IgD-negative memory B cell (primary cell): ENCODE measurements around the gene ZNF407. TPM values are rescaled to one million over a fixed set of nuclear protein-coding genes. Genes with fewer than 3 reads are reported as not detected.
"Not testable (repeated sequence)": the region's sequence is repeated elsewhere in the genome, so short reads cannot be mapped to it uniquely, and the experiment has no call there.

ENCODE experiments used
- H3K27ac Mint-ChIP-seq, 3 donors: one replicate each; pipeline ENCODE4 v1.8.0; 2020 to 2022; ENCODE audit warnings: mild to moderate bottlenecking in 3 of 3, mixed read lengths in 3 of 3, moderate library complexity in 1 of 3
- H3K27me3 Mint-ChIP-seq: one replicate; pipeline ENCODE4 v1.8.0; 2021; ENCODE audit warnings: mixed read lengths
- H3K36me3 Mint-ChIP-seq: one replicate; pipeline ENCODE4 v1.8.0; 2020; ENCODE audit warnings: mild to moderate bottlenecking, mixed read lengths
- H3K4me1 Mint-ChIP-seq, 3 donors: one replicate each; pipeline ENCODE4 v1.8.0; 2020 to 2022; ENCODE audit warnings: mixed read lengths in 3 of 3, mild to moderate bottlenecking in 1 of 3
- H3K4me3 Mint-ChIP-seq, 4 donors: one replicate each; pipeline ENCODE4 v1.8.0; 2020 to 2022; ENCODE audit warnings: mild to moderate bottlenecking in 4 of 4, mixed read lengths in 4 of 4, moderate library complexity in 3 of 4
- H3K9me3 Mint-ChIP-seq, 3 donors: one replicate each; pipeline ENCODE4 v1.8.0; 2020 to 2021; ENCODE audit warnings: mixed read lengths in 3 of 3, mild to moderate bottlenecking in 1 of 3
- polyA plus RNA-seq: library from polyadenylated mRNA; unstranded; fragments of 300-500 nt; fragmentation: Illumina TruSeq; gene quantifications from one replicate; pipeline ENCODE4 v1.2.3, GENCODE V29; 2021

Gene ZNF407
- polyA plus RNA-seq, 1 donor from 2014 or later, result 3.8 TPM

DNA sequence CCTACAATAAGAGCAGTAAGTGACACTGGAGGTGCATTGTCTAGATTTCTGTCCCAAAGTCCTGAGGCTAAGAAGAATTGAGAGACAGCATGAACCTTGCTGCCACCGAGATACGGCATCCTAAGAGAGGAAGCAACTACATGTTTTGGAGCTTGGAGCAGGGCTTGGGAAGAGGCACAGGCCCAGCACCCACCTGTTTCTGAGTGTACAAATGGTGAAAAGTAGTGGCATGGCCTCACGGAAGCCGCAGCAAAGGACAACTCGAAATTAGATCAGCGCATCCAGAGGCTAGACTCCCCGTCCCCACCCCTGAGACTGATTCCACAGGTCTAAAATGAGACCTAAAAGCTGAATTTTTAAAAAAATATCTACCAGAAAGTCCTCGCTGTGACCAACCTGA, 483.8 kb downstream of the ZNF407 start:
- no peak overlapping the region for H3K27ac Mint-ChIP-seq
- H3K27me3 Mint-ChIP-seq, result peaks cover 3% of the 10 kb centered on the region
- H3K4me1 Mint-ChIP-seq, result no peaks in the 10 kb centered on the region
- peaks cover 8 to 19% (median 12%) of the 10 kb centered on the region in 3 donors for H3K9me3 Mint-ChIP-seq
- peaks cover 1% of the 10 kb centered on the region for H3K36me3 Mint-ChIP-seq
- H3K4me3 Mint-ChIP-seq, result no peak overlapping the region

DNA sequence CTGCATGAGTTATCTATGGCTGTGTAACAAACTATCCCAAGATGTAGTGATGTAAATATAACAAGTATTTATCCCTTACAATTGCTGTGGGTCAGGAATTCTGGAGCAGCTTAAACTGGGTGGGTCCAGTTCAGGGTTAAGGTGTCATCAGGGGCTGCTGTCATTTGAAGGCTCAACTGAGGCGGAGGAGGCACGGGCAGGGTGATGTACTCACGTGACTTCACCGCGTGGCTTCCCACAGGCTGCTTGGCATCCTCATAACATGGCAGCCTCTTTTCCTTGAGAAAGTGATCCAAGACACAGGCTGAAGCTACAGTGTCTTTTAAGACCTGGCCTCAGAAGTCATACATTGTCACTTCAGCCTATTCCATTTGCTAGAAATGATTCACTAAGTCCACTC, 485.5 kb downstream of the ZNF407 start:
- Mint-ChIP-seq H3K9me3 (peaks cover 7 to 16% (median 9%) of the 10 kb centered on the region in 3 donors), H3K4me1 (no peaks in the 10 kb centered on the region), H3K27ac (no peak overlapping the region), H3K36me3 (peaks cover 1% of the 10 kb centered on the region), H3K4me3 (no peak overlapping the region), H3K27me3 (peaks cover 3% of the 10 kb centered on the region)

DNA sequence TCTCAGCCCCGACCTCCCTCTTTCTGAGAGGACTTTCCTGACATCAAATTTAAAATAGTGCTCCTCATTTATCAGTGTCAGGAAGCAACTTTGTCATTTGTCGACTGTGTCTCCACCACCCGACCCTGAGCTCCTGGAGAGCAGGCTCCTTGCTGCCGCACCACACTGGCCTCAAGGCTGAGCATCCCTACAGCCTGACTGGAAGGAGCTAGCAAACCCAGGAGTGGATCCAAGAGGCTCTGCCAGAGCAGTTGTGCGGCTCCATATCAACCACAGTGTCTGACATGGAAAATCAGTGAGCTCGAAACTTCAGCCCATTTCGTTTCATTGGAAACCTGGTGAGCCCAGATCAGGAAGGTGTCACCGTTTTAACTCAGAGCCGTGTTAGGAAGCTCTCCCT, 486.1 kb downstream of the ZNF407 start:
- H3K4me3 Mint-ChIP-seq, result no peak overlapping the region
- peaks cover 3% of the 10 kb centered on the region for H3K27me3 Mint-ChIP-seq
- H3K4me1 Mint-ChIP-seq, result no peaks in the 10 kb centered on the region
- no peaks in the 10 kb centered on the region for H3K36me3 Mint-ChIP-seq
- H3K9me3 Mint-ChIP-seq, result peaks cover 4 to 13% (median 7%) of the 10 kb centered on the region in 3 donors
- no peak overlapping the region for H3K27ac Mint-ChIP-seq

DNA sequence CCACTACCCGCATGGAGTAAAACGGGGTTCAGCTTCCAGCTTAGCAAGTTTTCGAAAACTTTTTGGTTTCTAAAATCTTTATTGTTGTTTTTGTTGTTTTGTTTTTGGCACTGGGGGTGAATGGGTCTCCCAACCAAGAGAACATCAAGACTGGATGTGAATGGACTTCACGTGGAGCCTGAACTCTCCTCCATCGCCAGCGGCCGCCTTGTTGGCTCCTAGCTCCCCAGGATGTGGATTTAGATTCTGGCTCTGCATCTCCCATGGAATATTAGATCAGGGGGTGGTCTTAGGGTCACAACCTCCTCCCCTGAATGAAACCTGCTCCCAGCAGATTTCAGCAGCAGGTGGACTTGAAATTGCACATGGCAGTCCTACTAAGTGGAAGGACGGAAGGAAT, 488.0 kb downstream of the ZNF407 start:
- not testable (repeated sequence) for H3K27ac Mint-ChIP-seq, H3K4me3 Mint-ChIP-seq, H3K4me1 Mint-ChIP-seq, H3K36me3 Mint-ChIP-seq, H3K9me3 Mint-ChIP-seq, H3K27me3 Mint-ChIP-seq

DNA sequence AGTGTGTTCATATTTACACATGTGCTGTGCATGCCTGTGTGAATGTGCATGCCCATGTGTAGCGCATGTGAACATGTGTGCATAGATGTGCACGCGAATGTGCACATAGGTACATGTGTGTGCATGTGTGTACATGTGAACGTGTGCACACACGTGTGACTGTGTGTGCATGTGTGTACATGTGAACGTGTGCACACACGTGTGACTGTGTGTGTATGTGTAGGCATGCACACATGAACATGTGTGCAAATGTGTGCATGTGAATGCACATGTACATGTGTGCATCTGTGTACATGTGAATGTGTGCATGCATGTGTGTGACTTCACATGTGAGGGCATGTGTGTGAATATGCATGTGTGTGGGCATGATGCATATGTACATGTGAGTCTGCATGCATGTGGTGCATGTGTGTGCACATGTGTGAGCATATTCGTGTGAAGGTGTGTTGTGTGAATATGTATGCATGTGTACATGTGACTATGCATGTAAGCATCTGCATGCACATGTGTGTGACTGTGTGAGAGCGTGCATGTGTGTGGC, 488.9 kb downstream of the ZNF407 start:
- Mint-ChIP-seq H3K9me3 (peaks cover 2 to 7% (median 3%) of the 10 kb centered on the region in 3 donors), H3K27me3 (peaks cover 2% of the 10 kb centered on the region), H3K36me3 (no peaks in the 10 kb centered on the region), H3K4me1 (no peaks in the 10 kb centered on the region), H3K27ac (no peak overlapping the region), H3K4me3 (no peak overlapping the region)

DNA sequence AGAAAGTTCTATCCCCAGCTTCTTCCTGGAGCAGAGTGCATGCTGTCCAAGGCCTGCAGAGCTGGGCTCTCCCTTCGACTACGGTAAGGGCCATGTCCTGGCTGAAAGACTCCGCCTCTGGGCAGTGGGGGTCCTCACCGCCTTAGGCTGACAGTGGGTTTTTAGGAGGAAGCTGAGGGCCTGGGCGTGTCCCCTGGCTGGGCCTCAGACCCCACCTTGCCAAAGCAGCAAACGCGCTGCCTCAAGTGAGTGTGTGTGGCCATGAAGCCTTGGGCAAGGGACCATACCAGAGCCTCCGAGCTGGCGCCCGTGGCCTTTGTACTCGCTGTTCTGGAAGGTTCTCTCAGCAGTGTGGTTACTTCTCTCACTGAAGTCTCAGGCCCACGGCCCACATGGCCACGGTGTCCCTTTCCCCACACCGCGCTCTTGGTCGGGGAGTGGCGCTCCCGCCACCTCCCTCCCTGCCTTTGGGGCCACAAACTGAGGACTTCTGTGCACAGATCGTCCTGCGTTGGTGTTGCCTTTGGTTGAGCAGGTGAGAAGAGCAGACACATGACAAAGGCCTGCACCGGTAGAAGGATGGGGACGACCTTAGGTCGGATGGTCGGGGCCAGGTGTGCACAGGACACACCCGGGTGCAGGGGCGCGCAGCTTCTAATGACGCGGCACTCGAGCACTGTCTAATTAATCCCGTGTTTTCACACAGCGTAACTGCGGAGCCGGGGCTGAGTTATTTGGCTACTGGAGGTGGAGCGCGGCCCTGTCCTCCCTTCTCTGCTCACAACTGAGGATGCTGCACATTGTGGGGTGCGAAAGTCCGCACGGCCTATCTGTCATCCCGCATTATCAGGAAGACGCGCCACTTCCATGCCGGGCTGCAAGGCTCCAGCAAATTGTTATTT, 489.7 kb downstream of the ZNF407 start:
- H3K4me3 Mint-ChIP-seq, result no peak overlapping the region
- H3K4me1 Mint-ChIP-seq, result no peaks in the 10 kb centered on the region
- H3K9me3 Mint-ChIP-seq, result peaks cover 2 to 7% (median 3%) of the 10 kb centered on the region in 3 donors
- peaks cover 2% of the 10 kb centered on the region for H3K27me3 Mint-ChIP-seq
- no peaks in the 10 kb centered on the region for H3K36me3 Mint-ChIP-seq
- H3K27ac Mint-ChIP-seq, result no peak overlapping the region

DNA sequence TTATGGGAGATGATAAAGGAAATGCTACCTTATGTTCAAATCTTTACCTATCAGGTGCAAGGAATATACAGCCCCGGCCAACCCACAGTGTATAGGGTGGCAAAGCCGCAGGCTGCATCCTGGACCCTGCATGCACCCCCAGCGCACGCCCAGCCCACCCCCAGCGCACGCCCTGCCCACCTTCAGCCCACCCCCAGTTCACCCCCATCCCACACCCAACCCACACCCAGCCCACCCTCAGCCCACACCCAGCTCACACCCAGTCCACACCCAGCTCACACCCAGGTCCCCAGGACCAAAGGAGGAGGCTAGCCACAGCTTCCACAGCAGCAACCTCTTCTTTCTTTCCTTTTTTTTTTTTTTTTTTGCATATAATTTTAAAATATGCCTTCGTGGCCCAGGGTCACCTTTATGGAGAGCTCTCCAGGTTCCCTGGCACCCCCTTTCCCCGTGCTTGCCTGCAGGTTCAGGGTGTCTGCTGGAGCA, 490.4 kb downstream of the ZNF407 start:
- no peaks in the 10 kb centered on the region for H3K36me3 Mint-ChIP-seq
- peaks cover 0 to 4% (median 3%) of the 10 kb centered on the region in 3 donors for H3K9me3 Mint-ChIP-seq
- no peaks in the 10 kb centered on the region for H3K27me3 Mint-ChIP-seq
- no peak overlapping the region for H3K4me3 Mint-ChIP-seq
- H3K27ac Mint-ChIP-seq, result no peak overlapping the region
- H3K4me1 Mint-ChIP-seq, result no peaks in the 10 kb centered on the region

DNA sequence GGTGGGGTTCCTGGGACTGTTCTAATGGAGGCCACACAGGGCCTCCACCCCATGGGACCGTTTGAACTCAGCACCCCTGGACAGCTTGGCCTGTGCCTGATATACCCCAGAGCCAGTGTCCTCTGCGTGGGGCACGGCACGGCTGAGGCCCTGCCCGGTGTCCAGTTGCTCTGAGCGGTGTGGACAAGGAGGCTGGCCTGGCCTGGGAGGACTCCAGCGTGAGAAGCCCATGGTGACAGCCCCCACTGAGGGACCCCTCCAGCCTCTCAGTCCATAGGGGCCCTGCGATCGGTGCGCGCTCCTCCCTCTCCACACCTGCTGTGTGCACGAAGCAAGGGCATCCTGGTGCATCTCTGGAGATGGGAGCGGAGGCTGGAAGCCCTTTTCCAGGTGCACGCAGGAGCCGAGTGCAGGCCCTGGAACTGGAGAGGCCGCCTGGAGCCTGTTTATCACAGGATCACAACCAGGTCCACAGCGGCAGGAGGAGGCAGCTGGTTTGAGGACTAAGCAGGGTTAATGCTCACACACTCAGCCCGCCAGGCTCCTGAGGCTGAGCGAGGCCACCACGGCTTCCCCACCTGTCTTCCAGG, 491.0 kb downstream of the ZNF407 start:
- no peak overlapping the region for H3K4me3 Mint-ChIP-seq
- H3K27me3 Mint-ChIP-seq, result no peaks in the 10 kb centered on the region
- no peak overlapping the region for H3K27ac Mint-ChIP-seq
- no peaks in the 10 kb centered on the region for H3K36me3 Mint-ChIP-seq
- peaks cover 0 to 4% (median 3%) of the 10 kb centered on the region in 3 donors for H3K9me3 Mint-ChIP-seq
- no peaks in the 10 kb centered on the region for H3K4me1 Mint-ChIP-seq

DNA sequence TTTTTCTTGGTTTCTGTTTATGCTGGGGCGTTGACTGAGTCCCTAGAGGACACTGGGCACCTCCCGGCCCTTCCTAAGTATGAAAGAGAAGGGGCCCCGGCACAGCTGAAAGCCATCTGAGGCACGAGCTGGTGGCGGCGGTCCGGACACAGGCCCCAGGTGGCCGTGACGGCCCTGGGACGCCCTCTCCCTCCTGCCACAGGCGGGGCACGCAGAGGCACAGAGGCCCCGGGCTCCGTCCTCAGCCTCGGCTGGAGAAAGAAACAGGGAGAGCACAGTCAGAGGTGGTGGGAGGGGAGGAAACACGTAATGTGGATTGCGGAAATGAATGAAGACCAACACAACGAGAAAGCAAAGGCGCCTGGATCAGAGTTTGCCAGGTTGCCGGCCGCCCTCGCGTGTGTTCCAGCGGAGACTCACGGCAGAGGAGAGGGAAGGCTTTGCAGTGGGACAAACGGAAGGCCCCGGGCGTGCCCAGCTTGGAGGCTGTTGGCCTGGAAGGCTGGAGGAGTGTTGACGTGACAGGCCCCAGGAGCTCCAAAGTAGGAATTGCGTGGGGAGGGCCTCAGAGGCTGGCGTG, 492.2 kb downstream of the ZNF407 start:
- H3K4me3 Mint-ChIP-seq, result no peak overlapping the region
- H3K36me3 Mint-ChIP-seq, result peaks cover 2% of the 10 kb centered on the region
- H3K27me3 Mint-ChIP-seq, result no peaks in the 10 kb centered on the region
- no peaks in the 10 kb centered on the region for H3K4me1 Mint-ChIP-seq
- no peak overlapping the region for H3K27ac Mint-ChIP-seq
- H3K9me3 Mint-ChIP-seq, result peaks cover 0 to 4% (median 3%) of the 10 kb centered on the region in 3 donors

DNA sequence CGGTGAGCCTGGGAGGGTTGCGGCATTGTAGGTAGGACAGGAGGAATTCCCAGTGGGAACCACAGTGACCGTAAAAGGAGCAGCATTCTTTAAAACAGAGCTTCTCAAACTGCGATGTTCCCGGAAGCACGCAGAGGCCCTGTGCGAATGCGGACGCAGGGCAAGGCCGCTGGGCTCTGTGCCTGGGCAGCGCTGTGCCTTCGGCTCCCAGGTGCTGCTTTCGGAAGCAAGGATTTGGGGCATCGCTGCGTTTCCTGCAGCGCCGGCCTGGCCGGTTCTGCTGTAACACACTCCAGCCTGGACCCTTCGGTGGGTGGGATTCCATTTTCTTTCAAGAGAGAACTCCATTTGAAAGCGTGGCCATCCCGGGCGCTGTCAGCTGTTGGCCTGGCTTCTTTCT, 492.7 kb downstream of the ZNF407 start:
- Mint-ChIP-seq H3K36me3 (peaks cover 2% of the 10 kb centered on the region), H3K9me3 (peaks cover 0 to 6% (median 3%) of the 10 kb centered on the region in 3 donors), H3K27me3 (no peaks in the 10 kb centered on the region), H3K4me3 (no peak overlapping the region), H3K27ac (no peak overlapping the region), H3K4me1 (no peaks in the 10 kb centered on the region)

DNA sequence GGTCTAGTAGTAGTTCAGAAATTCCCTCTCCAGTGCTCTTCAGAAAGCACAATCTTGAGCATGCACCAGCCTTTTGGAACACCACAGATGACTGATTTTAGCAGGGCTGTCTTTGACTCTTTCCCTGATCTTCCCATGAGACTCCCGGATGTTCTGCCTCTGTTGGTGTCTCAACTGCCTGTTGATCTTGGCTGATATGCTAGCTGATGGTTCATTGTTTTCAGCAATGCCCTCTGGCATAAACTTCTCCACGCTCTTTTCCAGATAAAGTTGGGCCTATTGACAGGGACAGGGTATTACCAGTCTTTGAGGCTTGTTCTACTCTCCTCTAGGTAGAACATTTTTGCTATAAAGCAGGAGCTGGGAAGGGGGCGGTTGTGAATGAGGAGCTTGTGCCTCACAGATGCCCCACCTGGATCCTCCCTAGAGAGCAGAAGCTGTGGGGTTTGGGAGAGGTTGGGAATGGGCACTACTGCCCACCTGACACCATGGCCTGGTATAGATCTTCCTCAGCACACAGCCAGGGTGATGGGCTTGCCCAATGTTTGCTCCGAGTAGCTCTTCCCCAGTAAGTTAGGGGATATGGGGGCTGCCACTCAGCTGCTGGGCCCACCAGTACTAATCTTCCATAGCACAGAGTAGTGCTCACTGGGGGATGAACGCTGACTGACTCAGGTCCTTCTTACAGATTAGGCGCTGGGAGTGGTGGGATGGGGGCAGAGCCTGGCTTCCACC, 500.0 kb downstream of the ZNF407 start:
- H3K27me3 Mint-ChIP-seq, result peaks cover 8% of the 10 kb centered on the region
- H3K36me3 Mint-ChIP-seq, result peaks cover 7% of the 10 kb centered on the region
- peaks cover 8 to 14% (median 8%) of the 10 kb centered on the region in 3 donors for H3K9me3 Mint-ChIP-seq
- H3K4me3 Mint-ChIP-seq, result no peak overlapping the region
- no peaks in the 10 kb centered on the region for H3K4me1 Mint-ChIP-seq
- no peak overlapping the region for H3K27ac Mint-ChIP-seq

DNA sequence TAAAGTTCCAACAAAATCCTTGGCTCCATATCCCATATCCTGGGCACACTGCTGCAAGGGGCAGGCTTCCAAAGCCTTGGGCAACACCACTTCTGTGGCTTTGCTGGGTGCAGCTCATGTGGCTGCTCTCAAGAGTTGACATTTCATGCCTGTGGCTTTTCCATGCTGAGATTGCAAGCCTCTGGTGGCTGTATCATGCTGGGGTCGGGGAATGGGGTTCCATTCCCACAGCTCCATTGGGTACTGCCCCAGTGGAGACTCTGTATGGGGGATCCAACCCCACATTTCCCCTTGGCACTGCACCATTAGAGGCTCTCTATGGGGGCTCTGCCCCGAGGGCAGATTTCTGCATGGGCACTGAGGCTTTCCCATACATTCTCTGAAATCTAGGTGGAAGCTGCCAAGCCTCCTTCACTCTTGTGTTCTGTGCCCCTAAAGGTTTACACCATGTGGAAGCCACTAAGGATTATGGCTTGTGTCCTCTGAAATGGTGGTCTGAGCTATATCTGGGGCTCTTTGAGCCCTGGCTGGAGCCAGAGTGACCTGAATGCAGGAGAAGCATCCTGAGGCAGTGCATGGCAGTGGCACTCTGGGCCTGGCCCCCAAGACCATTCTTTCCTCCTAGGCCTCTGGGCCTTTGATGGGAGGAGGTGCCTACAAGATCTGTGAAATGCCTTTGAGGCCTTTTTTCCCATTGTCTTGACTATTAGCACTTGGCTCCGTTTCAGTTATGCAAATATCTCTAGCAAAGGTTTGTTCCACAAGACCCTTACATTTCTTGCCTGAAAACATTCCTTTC, 503.4 kb downstream of the ZNF407 start:
- Mint-ChIP-seq H3K9me3 (peaks cover 6 to 10% (median 6%) of the 10 kb centered on the region in 3 donors), H3K27me3 (peaks cover 8% of the 10 kb centered on the region), H3K36me3 (peaks cover 3% of the 10 kb centered on the region), H3K4me1 (no peaks in the 10 kb centered on the region), H3K27ac (no peak overlapping the region), H3K4me3 (no peak overlapping the region)

DNA sequence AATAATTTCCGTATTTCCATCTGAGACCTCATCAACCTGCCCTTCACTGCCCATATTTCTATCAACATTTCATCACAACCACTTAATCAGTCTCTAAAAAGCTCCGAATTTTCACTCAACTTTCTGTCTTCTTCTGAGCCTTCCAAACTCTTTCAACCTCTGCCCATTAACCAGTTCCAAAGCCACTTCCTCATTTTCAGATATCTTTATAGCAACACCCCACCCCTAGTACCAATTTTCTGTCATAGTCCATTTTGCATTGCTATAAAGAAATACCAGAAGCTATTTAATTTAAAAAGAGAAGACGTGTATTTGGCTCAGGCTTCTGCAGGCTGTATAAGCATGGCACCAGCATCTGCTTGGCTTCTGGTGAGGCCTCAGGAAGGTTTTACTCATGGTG, 504.2 kb downstream of the ZNF407 start:
- peak overlapping the region in 1 of 4 donors; percentile 30 for H3K4me3 Mint-ChIP-seq
- peaks cover 2% of the 10 kb centered on the region for H3K36me3 Mint-ChIP-seq
- H3K27ac Mint-ChIP-seq, result no peak overlapping the region
- peaks cover 8% of the 10 kb centered on the region for H3K27me3 Mint-ChIP-seq
- peaks cover 5 to 10% (median 6%) of the 10 kb centered on the region in 3 donors for H3K9me3 Mint-ChIP-seq
- no peaks in the 10 kb centered on the region for H3K4me1 Mint-ChIP-seq

DNA sequence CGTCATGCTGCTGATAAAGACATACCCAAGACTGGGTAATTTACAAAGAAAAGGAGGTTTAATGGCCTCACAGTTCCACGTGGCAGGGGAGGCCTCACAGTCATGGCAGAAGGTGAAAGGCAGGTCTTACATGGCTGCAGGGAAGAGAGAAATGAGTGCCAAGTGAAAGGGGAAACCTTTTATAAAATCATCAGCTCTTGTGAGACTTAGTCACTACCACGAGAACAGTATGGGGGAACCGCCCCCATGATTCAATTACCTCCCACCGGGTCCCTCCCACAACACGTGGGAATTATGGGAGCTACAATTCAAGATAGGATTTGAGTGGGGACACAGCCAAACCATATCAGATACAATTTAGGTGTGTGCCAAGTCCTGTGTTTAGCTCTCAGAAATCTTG, 506.4 kb downstream of the ZNF407 start:
- not testable (repeated sequence) for H3K27ac Mint-ChIP-seq, H3K27me3 Mint-ChIP-seq, H3K9me3 Mint-ChIP-seq, H3K36me3 Mint-ChIP-seq, H3K4me3 Mint-ChIP-seq, H3K4me1 Mint-ChIP-seq
